Right atrium auricular region (tissue), 2 donors: ENCODE data around the gene PRR5. TPM values are rescaled to one million over a fixed set of nuclear protein-coding genes. Genes with fewer than 3 reads are reported as not detected.

Experiments
- DNase-seq: peaks from one replicate; pipeline ENCODE4 v3.0.0-alpha.2; 2019; ENCODE audit warnings: low spot score
- H3K27ac ChIP-seq, 2 donors: fragments of 200-600 bp; sonication (generic); 1 replicate in 1 of 2; 2 replicates in 1 of 2; pipeline ENCODE4 v1.5.1; 2016 to 2019
- H3K27me3 ChIP-seq, 2 donors: fragments of 200-600 bp; sonication (generic); one replicate each; pipeline versions ENCODE4 v1.5.1 to v1.6.0; 2017 to 2019
- H3K36me3 ChIP-seq: fragments of 200-600 bp; sonication (generic); one replicate; pipeline ENCODE4 v1.5.1; 2016
- H3K4me1 ChIP-seq, 2 donors: fragments of 200-600 bp; sonication (generic); one replicate each; pipeline versions ENCODE4 v1.5.1 to v1.6.0; 2017 to 2019
- H3K4me3 ChIP-seq, 2 donors: fragments of 200-600 bp; sonication (generic); 1 replicate in 1 of 2; 2 replicates in 1 of 2; pipeline ENCODE4 v1.5.1; 2017 to 2019; ENCODE audit warnings: mild to moderate bottlenecking in 1 of 2, moderate library complexity in 1 of 2
- H3K9me3 ChIP-seq, 2 donors: fragments of 200-600 bp; sonication (generic); one replicate each; pipeline ENCODE4 v1.5.1; 2019
- CTCF ChIP-seq, 2 donors: fragments of 200-600 bp; sonication (generic); IDR thresholded peaks; one replicate each; pipeline ENCODE4 v1.5.1; 2019; ENCODE audit warnings: antibody characterized with exemption in 2 of 2
- total RNA-seq, 2 donors: library from RNA; depleted of rRNA; stranded (reverse); fragments of >200 nt; gene quantifications; one replicate each; pipeline ENCODE4 v1.1.0, GENCODE V29; 2016

PRR5 gene
- total RNA-seq, 2 donors from 2014 or later, result 10.5 to 12.1 TPM

- Histone ChIP-seq H3K4me1 (no peaks in the 10 kb centered on the region), H3K9me3 (no peaks in the 10 kb centered on the region), H3K36me3 (no peaks in the 10 kb centered on the region), H3K27me3 (no peaks in the 10 kb centered on the region), H3K4me3 (no peak overlapping the region), H3K27ac (no peak overlapping the region)
- TF ChIP-seq CTCF (IDR thresholded peaks at IDR 0.05), result no peak
- no peak for DNase-seq
Observed at GRCh38 chr22:44764373-44764772, 62.4 kb downstream of the PRR5 start.

- no peaks in the 10 kb centered on the region for H3K27me3 ChIP-seq
- no peak for TF ChIP-seq CTCF (IDR thresholded peaks at IDR 0.05)
Observed at GRCh38 chr22:44764974-44765373, 63.0 kb downstream of the PRR5 start.

GRCh38 chr22:44765571-44766285, 63.7 kb downstream of the PRR5 start:
- H3K27me3 ChIP-seq, result no peaks in the 10 kb centered on the region
- H3K9me3 ChIP-seq, result no peaks in the 10 kb centered on the region
- no peaks in the 10 kb centered on the region for H3K4me1 ChIP-seq
- no peak overlapping the region for H3K27ac ChIP-seq
- DNase-seq, result no peak
- TF ChIP-seq CTCF (IDR thresholded peaks at IDR 0.05), result no peak
- H3K4me3 ChIP-seq, result no peak overlapping the region
- no peaks in the 10 kb centered on the region for H3K36me3 ChIP-seq

More at GRCh38 chr22:44764974-44765373, 63.0 kb downstream of the PRR5 start:
- no peak overlapping the region for H3K4me3 ChIP-seq
- DNase-seq, result no peak
- no peaks in the 10 kb centered on the region for H3K9me3 ChIP-seq
- H3K4me1 ChIP-seq, result no peaks in the 10 kb centered on the region
- no peak overlapping the region for H3K27ac ChIP-seq
- no peaks in the 10 kb centered on the region for H3K36me3 ChIP-seq

GRCh38 chr22:44773082-44773481, 71.1 kb downstream of the PRR5 start:
- no peak overlapping the region for H3K4me3 ChIP-seq
- H3K27me3 ChIP-seq, result no peaks in the 10 kb centered on the region
- H3K4me1 ChIP-seq, result no peaks in the 10 kb centered on the region
- DNase-seq, result no peak
- no peak for TF ChIP-seq CTCF (IDR thresholded peaks at IDR 0.05)
- peaks cover 0 to 19% of the 10 kb centered on the region in 2 donors for H3K9me3 ChIP-seq
- no peaks in the 10 kb centered on the region for H3K36me3 ChIP-seq
- H3K27ac ChIP-seq, result no peak overlapping the region

- Histone ChIP-seq H3K36me3 (no peaks in the 10 kb centered on the region), H3K27me3 (no peaks in the 10 kb centered on the region), H3K27ac (no peak overlapping the region), H3K4me1 (no peaks in the 10 kb centered on the region), H3K4me3 (no peak overlapping the region), H3K9me3 (peaks cover 0 to 19% of the 10 kb centered on the region in 2 donors)
- DNase-seq, result no peak
- no peak for TF ChIP-seq CTCF (IDR thresholded peaks at IDR 0.05)
Observed at GRCh38 chr22:44775862-44776261, 73.9 kb downstream of the PRR5 start.
